Inflammatory macrophage (primary cell): Measurements from ENCODE around the gene GALK2.
"Not testable (repeated sequence)": the region's sequence is repeated elsewhere in the genome, so short reads cannot be mapped to it uniquely, and the experiment has no call there.

Source experiments
- DNase-seq, 2 donors: peaks; one replicate each; pipeline ENCODE4 v3.0.0-alpha.2; 2020 to 2022

The GALK2 gene

GRCh38 chr15:49164865-49165264 lies 5.2 kb upstream of the GALK2 start:
- DNase-seq: no peak

GRCh38 chr15:49168016-49168415 lies 2.0 kb upstream of the GALK2 start:
- no peak for DNase-seq

GRCh38 chr15:49171790-49172189 lies 1.7 kb downstream of the GALK2 start:
- DNase-seq: no peak

- no peak for DNase-seq
Observed at GRCh38 chr15:49174902-49175301, 4.9 kb downstream of the GALK2 start.

- not testable (repeated sequence) for DNase-seq
Observed at GRCh38 chr15:49175582-49176397, 5.7 kb downstream of the GALK2 start.

- DNase-seq: no peak
Observed at GRCh38 chr15:49178497-49178896, 8.4 kb downstream of the GALK2 start.

GRCh38 chr15:49179433-49180190 lies 9.6 kb downstream of the GALK2 start:
- DNase-seq: no peak

- no peak for DNase-seq
Observed at GRCh38 chr15:49182128-49182527, 12.1 kb downstream of the GALK2 start.

- not testable (repeated sequence) for DNase-seq
Observed at GRCh38 chr15:49183741-49184140, 13.7 kb downstream of the GALK2 start.

- DNase-seq: no peak
Observed at GRCh38 chr15:49185473-49185872, 15.4 kb downstream of the GALK2 start.

- peak in 1 of 2 donors; percentile 35 for DNase-seq
Observed at GRCh38 chr15:49187549-49188245, 17.6 kb downstream of the GALK2 start.

GRCh38 chr15:49188933-49189332 lies 18.9 kb downstream of the GALK2 start:
- no peak for DNase-seq

- no peak for DNase-seq
Observed at GRCh38 chr15:49189631-49190030, 19.6 kb downstream of the GALK2 start.

GRCh38 chr15:49190586-49190985 lies 20.5 kb downstream of the GALK2 start:
- peak; percentile 73 to 75 for DNase-seq

- DNase-seq: no peak
Observed at GRCh38 chr15:49191892-49192291, 21.8 kb downstream of the GALK2 start.

GRCh38 chr15:49196856-49197255 lies 26.8 kb downstream of the GALK2 start:
- DNase-seq: no peak

GRCh38 chr15:49199666-49200065 lies 29.6 kb downstream of the GALK2 start:
- DNase-seq: no peak

- DNase-seq: no peak
Observed at GRCh38 chr15:49200347-49200746, 30.3 kb downstream of the GALK2 start.

- DNase-seq: not testable (repeated sequence)
Observed at GRCh38 chr15:49208102-49208501, 38.1 kb downstream of the GALK2 start.

GRCh38 chr15:49212897-49213296 lies 42.9 kb downstream of the GALK2 start:
- DNase-seq: no peak

- DNase-seq: no peak
Observed at GRCh38 chr15:49215768-49216739, 46.0 kb downstream of the GALK2 start.
